NCI-H1105 treated with DMSO at 0.1 percent for 48 hours (cell line): ENCODE measurements around the gene CORO7.
A peak's percentile ranks its signal among the peaks of the same experiment; 100 is the strongest.
"Not testable (repeated sequence)": the region's sequence is repeated elsewhere in the genome, so short reads cannot be mapped to it uniquely, and the experiment has no call there.

Experiments used
- DNase-seq: peaks from one replicate; lab custom pipeline; 2025; lab: John Stamatoyannopoulos, UW

The CORO7 gene

DNA sequence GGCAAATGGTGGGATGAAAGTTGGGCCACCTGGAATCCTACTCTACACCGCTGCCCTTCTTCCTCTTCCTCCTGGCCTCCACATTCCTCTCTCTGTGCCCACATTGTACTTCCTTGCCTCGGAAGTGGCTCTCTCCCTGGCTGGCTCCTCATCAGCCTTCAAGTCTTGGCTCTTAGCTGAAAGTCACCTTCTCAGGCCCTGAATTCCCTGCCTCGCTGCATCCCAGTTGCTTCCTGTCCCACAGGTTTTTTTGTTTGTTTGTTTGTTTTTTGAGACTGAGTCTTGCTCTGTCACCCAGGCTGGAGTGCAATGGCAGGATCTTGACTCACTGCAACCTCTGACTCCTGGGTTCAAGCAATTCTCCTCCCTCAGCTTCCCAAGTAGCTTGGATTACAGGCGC is 62.7 kb downstream of the CORO7 start:
- DNase-seq = no peak

DNA sequence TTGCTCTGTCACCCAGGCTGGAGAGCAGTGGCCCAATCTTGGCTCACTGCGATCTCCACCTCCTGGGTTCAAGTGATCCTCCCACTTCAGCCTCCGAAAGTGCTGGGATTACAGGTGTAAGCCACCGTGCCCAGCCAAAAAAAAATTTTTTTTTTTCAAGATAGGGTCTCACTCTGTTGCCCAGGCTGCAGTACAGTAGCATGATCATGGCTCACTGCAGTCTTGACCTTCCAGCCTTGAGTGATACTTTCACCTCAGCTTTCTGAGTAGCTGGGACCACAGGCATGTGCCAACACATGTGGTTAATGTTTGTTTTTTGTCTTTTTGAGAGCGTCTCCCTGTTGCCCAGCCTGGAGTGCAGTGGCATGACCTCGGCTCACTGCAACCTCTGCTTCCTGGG is 63.6 kb downstream of the CORO7 start:
- no peak for DNase-seq

DNA sequence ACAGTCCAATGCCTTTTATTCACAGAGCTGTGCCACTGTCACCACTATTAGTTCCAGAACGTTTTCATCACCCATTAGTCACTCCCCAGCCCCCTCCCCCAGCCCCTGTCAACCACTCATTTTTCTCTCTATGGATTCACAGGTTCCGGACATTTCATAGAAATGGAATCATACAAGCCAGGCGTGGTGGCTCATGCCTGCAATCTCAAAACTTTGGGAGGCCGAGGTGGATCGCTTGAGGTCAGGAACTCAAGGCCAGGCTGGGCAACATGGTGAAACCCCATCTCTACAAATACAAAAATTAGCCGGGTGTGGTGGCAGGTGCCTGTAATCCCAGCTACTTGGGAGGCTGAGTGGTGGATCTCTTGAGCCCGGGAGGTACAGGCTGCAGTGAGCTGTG is 64.5 kb downstream of the CORO7 start:
- no peak for DNase-seq

DNA sequence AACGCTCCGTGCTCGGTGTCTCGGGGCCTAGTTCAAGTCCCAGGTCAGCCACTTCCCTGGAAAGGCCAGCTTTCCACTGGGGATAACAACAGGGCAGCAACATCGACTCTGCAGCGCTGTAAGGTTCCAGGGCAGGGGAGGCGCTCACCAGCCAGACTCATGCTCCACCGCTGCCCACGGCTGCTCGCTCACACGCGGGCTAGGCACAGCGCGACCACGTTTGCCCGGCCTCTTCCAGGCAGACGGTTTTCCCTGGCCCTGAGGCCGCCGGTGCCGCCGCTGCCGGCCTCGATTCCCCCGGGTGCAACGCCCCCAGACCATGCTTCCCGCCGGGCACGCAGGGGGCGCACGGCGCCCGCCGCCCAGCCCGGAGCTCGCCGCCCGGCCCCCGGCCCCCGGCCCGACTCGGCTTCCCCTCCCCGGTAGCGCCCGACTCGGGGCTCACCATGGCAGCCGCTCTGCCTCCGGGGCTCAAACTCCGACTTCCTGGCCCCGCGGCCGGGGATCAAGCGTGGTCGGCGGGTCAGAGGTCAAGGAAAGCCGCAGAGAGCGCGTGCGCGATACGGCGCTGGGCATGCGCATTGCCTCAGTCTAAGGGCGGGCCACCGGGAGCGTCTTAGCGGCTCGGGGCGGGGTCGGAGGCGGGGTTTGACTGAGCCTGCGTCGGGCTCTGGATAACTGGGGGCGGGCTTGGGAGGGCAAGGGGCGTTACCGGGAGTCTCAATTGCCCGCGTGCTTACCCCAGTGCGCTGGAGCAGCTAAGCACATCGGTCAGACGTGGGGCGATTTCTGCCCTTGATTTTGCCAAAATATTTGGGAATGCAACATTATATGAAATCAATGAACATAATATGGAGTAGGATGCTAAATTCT is 65.4 kb downstream of the CORO7 start, which contains the start of gene PAM16:
PAM16 (minus strand) TSS at position 535 of the 873 bp plus-strand sequence; CDS start at position 448, 87 bp downstream.
- peak; percentile 81 for DNase-seq

DNA sequence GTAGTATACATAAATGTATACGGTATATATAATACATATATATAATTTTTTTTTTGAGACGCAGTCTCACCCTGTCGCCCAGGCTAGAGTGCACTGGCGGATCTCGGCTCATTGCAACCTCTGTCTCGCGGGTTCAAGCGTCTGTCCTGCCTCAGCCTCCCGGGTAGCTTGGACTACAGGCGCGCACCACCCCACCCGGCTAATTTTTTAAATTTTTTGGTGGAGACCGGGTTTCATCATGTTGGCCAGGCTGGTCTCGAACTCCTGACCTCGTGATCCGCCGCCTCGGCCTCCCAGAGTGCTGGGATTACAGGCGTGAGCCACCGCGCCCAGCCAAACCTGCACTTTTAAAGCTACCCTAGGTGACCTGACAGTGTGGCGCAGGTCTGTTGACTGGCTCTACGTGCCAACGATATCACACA is 66.0 kb downstream of the CORO7 start:
- no peak for DNase-seq

DNA sequence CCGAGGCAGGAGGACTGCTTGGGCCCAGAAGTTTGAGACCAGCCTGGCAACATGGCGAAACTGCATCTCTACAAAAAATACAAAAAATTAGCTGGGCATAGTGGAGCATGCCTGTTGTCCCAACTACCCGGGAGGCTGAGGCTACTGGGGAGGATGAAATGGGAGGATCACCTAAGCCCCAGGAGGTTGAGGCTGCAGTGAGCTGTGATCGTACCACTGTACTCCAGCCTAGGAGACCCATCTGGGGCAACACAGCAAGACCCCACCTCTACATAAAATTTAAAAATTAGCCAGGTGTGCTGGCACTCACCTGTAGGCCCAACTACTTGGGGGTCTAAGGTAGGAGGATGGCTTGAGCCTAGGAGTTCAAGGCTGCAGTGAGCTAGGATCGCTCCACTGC is 67.1 kb downstream of the CORO7 start:
- no peak for DNase-seq

DNA sequence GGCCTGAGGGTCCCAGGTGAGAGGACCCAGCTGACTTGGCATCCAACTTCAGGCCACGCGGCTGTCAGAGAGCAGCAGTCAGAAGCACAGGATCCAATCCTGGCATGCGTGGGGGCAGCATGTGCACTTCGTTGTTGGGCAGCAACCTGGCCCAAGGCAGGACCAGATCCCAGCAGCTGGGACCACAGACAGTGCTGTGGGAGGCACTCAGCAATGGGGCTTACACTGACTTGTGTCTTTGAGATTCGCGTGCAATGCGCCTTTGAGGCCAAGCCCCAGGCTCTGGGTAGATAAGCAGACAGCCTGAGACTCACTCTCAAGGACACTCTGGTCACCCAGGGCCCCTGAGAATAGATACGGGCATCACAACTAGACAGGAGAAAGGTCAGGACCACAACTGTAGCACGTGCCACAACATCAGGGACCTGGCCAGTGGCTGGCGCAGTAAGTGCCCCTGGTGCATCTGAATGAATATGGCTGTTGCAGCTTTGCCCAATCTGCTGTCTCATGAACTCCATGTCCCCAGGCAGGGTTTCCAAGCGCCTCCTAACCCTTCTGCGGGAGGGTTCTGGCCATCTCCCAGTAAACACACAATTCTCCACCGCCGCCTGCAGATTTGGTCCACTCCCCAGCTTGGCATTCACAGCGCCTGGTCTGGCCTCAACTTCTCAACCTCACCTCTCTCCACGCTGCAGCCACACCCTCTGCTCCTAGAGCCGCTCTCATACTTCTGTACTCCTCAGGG is 68.5 kb downstream of the CORO7 start:
- DNase-seq = no peak

DNA sequence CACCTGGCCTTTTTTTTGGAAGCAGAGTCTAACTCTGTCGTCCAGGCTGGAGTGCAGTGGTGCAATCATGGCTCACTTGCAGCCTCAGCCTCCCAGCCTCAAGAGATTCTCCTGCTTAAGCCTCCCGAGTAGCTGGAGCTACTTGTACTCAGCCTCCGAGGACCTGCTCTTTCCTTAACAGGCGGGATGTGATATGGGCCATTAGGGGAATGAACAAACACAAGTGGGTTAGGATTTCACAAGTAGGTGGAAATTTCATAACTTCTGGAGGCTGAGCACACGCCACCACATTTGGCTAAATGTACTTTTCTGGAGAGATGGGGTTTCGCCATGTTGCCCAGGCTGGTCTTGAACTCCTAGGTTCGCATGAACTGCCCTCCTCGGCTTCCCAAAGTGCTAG is 69.4 kb downstream of the CORO7 start:
- no peak for DNase-seq

DNA sequence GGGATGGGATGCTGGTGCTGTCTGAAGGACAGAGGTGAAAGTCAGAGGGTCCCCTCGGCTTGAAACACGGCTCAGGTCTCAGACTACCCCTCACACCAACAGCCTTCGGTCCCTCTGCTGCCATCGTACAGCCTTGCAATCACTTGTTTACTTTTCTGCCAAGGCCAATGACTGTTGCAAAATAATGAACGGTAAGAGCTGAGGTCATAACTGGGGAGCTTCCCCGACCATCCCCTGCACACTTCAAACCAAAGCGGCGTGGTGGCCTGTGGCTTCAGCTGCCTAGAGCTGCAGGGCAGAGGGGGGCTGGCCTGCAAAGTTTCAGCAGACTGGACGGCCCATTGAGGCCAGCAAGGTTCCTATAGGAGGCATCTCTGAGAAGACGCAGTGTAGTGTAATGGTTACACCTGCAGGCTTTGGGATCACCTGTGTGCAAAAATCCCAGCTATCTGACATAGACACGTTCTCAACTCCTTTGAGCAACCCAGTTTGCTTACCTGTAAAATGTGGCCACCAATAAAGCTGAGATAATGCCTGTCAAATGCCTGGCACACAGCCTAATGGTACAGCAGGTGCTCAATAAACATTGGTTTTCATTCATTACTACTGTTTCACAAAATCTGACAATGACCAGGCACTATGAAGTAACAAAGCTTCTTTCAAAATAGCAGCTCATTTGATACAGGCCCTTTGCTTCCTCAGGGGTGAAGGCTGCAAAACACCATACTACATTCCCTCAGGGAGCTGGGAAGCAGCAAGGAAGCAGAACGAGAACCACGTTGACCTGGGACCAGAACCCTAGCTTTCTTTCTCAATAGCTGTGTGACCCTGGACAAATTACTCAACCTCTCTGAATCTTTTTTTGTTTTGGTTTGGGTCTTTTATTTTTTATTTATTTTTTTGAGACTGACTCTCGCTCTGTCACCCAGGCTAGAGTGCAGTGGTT is 70.3 kb downstream of the CORO7 start:
- DNase-seq = peak; percentile 21

DNA sequence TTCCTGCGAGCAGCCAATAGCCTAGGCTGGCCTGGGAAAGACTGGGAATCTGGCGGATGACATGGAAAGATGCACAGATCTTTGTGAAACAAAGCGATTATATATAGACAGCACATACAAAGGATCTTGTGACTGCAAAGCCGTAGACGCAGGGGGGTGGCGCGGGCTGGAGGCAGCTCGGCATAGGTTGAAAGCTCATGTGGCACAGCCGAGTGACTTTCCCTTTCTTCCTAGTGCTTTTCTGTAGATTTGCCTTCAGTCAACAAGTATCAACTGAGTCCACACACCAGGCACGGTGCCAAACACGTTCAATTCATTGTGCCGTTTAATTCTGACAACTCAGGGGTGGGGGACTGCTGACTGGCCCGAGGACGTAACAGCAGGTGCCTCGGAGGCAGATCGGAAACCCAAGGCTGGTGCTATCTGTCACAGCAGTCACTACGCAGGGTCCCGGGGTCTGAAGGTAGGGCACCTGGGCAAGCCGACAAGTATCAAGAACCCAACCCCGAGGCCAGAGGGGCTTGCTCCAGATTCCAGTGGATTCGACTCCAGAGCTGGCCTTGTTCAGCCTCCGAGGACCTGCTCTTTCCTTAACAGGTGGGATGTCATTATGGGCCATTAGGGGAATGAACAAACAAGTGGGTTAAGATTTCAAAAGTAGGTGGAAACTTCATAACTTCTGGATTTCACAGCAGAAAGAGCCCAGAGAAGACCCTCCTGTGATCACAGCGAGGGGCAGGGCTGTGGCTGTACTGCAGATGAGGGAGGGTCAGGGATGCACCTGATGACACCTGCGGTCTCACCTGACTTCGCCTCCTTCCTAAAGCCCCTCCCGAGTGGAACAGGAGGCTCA is 71.2 kb downstream of the CORO7 start:
- peak; percentile 67 for DNase-seq

DNA sequence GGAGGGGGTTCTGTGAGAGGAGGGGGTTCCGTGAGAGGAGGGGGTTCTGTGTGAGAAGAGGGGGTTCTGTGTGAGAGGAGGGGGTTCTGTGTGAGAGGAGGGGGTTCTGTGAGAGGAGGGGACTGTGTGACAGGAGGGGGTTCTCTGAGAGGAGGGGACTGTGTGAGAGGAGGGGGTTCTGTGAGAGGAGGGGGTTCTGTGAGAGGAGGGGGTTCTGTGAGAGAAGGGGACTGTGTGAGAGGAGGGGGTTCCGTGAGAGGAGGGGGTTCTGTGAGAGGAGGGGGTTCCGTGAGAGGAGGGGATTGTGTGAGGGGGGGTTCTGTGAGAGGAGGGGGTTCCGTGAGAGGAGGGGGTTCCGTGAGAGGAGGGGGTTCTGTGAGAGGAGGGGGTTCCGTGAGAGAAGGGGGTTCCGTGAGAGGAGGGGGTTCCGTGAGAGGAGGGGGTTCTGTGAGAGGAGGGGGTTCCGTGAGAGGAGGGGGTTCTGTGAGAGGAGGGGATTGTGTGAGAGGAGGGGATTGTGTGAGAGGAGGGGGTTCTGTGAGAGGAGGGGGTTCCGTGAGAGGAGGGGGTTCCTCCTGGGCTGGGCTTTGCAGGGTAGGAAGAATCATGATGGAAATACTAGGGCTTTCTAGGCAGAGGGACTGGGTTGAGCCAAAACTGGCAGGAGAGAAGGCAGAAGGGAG is 72.0 kb downstream of the CORO7 start:
- not testable (repeated sequence) for DNase-seq

DNA sequence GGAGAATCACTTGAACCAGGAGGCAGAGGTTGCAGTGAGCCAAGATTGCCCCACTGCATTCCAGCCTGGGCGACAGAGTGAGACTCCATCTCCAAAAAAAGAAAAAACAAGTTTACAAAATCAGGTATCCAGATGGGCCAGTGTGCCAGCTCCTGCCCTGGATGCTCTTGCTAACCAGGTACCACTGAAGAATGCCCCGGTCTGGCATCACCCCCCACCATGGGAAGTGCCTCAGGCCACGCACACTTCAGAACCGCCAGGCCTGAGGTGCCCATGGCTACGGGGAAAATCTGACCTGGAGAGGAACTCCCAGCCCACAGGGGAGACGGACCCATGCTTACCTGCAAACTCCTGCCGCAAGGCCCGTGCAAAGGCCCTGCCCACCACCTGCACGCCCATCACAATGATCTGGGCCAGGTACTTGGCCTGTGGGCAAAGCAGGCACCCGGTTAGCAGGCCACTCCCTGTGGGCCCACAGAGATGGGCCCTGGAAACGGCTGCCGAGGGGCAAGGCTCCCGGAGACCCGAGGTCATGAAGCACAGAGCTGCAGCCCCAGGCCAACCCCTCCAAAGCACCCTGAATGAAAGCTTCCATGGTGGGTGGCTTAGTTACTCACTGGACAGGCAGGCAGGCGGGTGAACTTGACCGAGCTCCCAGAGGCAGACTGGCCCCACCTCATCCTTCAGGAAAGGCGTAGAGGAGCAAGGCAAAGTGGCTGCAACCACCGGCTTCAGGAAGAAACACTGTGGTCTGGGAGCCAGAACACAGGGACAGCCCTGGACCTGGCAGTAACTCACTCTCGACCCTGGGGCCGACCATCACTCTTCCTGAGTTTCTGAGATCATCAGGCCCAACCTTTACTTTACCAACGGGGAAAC is 73.3 kb downstream of the CORO7 start:
- no peak for DNase-seq

DNA sequence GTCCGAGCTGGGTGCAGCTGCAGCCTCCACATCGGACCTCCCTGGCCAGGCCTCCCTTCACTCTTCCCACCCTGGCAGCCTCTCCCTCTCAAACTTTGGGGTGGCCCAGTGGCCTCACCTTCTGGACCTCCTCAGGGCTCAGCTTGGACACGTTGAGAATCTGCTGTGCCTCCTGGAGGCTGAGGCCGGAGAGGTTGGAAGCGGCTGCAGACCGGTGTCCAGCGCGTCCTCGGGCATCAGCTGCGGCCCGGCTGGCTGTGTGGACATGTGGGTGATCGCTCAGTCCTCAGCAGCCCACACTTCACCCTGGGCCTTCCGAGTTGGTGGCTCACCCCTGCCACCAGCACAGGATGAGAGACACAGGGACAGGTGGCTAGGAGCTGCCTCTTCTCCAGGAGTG is 75.1 kb downstream of the CORO7 start:
- no peak for DNase-seq

DNA sequence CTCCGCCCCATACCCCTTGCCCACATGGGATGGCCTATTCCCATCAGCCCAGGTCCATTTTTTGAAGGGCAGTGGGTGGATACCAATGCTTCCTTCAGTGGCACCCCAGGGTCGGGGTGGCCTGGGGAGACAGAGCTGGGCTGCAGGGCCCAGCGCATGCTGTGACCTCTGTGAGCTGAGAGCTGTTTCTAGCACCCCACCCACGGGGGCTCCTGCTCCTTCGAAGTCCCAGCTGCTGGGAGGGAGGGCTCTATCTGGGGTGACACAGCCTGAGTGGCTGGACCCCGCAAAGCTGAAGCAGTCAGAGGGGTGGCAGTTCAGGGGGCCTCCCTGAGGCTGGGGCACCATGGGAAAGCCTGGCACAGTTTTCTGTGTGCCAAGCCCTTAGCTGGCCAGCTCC is 76.0 kb downstream of the CORO7 start:
- DNase-seq = no peak

DNA sequence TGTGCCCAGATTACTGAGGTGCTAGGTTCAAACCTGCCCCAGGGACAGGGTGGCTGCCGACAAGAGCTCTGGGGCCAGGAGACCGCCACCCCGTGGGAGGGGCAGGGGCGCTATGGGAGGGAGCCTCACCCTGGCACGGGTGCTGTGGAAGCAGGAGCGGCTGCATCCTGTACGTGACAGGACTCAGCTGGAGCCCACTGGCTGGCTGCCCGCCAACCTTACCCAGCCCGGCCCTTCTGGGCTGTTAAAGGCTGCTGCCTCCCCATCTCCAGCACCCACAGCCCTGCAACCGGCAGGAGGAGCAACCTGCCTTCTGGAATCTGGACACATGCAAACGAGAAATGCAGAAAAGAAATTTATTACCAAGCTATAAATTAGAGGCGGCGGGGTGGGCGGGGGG is 76.5 kb downstream of the CORO7 start:
- peak; percentile 27 for DNase-seq

DNA sequence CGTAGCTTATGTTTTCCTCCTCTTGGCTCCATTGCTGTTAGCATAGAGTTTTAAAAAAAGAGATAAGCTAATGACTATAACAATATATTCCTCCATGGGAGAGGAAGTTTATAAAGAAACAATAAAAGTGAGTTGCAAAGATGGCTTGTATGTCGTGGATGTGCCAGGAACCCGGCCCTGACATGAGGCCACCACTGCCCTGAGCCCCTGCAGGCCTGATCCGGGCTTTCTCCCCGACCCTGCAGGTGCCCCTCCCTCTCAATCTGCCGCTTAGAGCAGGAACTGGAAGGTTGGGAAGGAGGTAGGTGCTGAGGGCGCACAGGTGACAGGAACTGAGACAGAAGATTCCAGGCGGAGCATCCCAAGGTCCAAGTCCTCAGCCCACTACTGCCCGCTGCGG is 76.9 kb downstream of the CORO7 start:
- no peak for DNase-seq

DNA sequence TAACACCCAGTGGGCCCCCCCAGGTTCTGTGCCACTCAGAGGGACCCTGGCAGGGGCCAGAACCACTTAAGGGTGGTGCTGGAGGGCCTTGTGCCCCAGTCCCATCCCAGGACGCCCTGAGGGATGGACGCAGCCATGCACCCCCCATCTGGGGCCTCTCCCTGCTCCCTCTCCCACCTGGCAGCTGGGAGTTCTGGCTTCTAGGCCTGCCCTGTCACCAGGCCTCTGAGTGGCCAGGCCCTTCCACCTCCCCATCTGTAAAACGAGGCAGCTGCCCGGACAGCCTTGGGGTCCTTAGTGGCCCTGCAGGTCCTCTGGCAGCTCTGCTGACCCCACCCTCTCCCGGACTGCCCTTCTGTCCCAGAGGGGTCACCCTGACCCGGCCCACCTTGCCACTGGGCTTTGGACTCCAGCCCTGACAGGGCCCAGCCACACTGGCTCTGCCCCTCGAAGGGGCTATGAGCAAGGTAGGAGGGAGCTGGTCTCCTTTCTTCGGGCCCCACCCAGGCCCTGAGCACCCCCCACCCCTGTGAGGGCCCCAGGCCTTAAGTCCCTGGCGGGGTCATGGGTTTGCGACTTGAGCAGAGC is 77.6 kb downstream of the CORO7 start:
- no peak for DNase-seq

DNA sequence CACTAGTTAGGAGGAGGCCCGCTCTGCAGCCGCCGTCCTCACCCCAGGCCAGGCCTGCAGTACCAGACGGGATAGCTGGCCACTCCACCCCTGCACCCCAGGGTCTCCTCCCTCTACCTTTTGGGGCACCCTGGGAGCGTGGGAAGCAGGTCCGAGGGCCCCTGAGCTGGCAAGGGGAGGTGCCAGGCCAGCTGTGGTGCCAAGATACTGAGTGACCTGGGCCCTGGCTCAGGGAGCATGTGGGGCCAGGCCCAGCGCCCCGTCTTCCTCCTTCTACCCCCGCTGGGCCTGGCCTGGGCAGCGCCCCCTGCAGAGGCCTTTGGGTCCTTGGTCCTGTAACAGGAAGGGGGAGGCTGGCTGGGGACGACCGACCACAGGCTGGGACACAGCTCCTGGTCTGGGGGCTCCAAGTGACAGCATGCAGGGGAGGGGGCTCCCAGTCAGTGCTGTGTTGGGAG is 78.2 kb downstream of the CORO7 start:
- no peak for DNase-seq

DNA sequence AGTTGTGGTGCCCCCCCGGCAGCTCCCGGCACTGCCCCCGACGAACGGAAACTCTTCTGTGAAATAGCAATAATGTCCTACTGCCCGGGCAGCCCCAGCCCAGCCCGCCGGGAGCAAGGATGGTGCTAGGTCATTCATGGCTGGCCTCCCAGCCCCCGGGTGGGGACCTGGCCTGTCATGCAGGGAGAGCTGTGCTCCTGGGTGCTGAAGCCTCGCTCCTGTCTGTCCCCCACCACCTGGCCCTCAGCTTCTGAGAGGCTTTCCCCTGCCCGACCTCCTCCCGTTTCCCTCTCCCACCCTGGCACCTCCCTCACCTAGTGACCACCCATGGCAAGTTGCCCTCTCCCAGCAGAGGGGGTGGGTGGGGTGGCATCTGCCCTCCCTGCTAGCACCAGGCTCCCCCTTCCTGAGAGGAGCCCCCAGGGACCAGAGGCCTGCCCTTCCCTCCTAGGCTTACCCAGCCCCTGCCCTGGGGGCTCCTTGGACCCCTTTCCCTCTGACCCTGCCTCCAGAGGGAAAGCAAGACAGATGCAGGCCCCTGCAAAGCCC is 78.8 kb downstream of the CORO7 start:
- no peak for DNase-seq
